Tibial nerve (tissue), 4 donors: ENCODE measurements around the gene DYNLRB1.

Source experiments
- CTCF ChIP-seq, 5 experiments: fragments of 200-600 bp in 3 of 5; fragments of 450-650 bp in 2 of 5; sonication (generic) in 3 of 5; IDR thresholded peaks; one replicate each; pipeline ENCODE4 v1.5.1; 2016 to 2019; ENCODE audit warnings: antibody characterized with exemption in 5 of 5, mild to moderate bottlenecking in 3 of 5, moderate library complexity in 2 of 5
- EP300 ChIP-seq, 2 donors: sonication (generic); formaldehyde crosslinking; IDR thresholded peaks; one replicate each; pipeline ENCODE4 v1.6.1; 2017; ENCODE audit warnings: antibody characterized with exemption in 2 of 2, mild to moderate bottlenecking in 1 of 2
- POLR2A ChIP-seq, 2 donors: fragments of 450-650 bp; IDR thresholded peaks; one replicate each; pipeline ENCODE4 v1.6.1; 2017; ENCODE audit warnings: antibody characterized with exemption in 2 of 2, mild to moderate bottlenecking in 2 of 2, moderate library complexity in 2 of 2

- TF ChIP-seq CTCF (IDR thresholded peaks at IDR 0.05) = no peak
- no peak for TF ChIP-seq POLR2A (IDR thresholded peaks at IDR 0.05)
- TF ChIP-seq EP300 (IDR thresholded peaks at IDR 0.05) = no peak
These were observed 9.7 kb upstream of the DYNLRB1 start for GRCh38 chr20:34506480-34506879.
